ENCODE measurements around the gene TCEAL8. TPM values are rescaled to one million over a fixed set of nuclear protein-coding genes. Genes with fewer than 3 reads are reported as not detected.

TCEAL8 gene
- polyA plus RNA-seq, 1 of the 3 experiments (the other 2 are of a cell fraction): 36.5 TPM

- Histone ChIP-seq H3K36me3 (replicated peaks in 1 of 2; ENCODE audit: control insufficient read depth in 1 of 2, insufficient read depth in 2 of 2, low read length in 1 of 2) (no peaks in the 10 kb centered on the region), H4K20me1 (ENCODE audit: insufficient read depth) (no peaks in the 10 kb centered on the region), H3K4me2 (no peak overlapping the region), H3K27ac (ENCODE audit: low read depth in 2 of 2, low read length in 1 of 2) (no peak overlapping the region), H2AFZ (ENCODE audit: low read depth) (no peak overlapping the region), H3K27me3 (ENCODE audit: insufficient read depth) (no peaks in the 10 kb centered on the region; the same call in 1 of the 2 replicates), H3K9ac (no peak overlapping the region), H3K9me3 (no peaks in the 10 kb centered on the region), H3K4me3 (ENCODE audit: low read depth in 2 of 2, low read length in 1 of 2) (no peak overlapping the region), H3K79me2 (ENCODE audit: insufficient read depth) (no peaks in the 10 kb centered on the region), H3K9me2 (no peaks in the 10 kb centered on the region), H3K4me1 (ENCODE audit: control insufficient read depth in 1 of 2, insufficient read depth in 2 of 2, low read depth in 1 of 2, low read length in 1 of 2) (no peaks in the 10 kb centered on the region), H3F3A (replicated peaks; ENCODE audit: insufficient read depth) (no peaks in the 10 kb centered on the region)
- ChIA-PET CTCF (interaction anchor here (0.7 to 3.3 kb wide), 9 partner anchors 9 to 254 kb away, joined by 3 to 21 read pairs (median 7); no protein-coding TSS in a partner anchor), POLR2A (no interaction called here)
- TF ChIP-seq GATA2 (CRISPR knock-in tag; IDR thresholded peaks at IDR 0.05): no peak
- no peak for TF ChIP-seq CTCF (IDR thresholded peaks at IDR 0.05)
- no peak for TF ChIP-seq GABPA (IDR thresholded peaks at IDR 0.05; ENCODE audit: low read depth)
- TF ChIP-seq USF2 (IDR thresholded peaks at IDR 0.05; ENCODE audit: borderline replicate concordance, low read depth, low read length): no peak
- no peak for TF ChIP-seq SIN3A (IDR thresholded peaks at IDR 0.05; ENCODE audit: borderline replicate concordance, low read depth, low read length)
- TF ChIP-seq MXI1 (IDR thresholded peaks at IDR 0.05; ENCODE audit: low read depth, low read length): no peak
- TF ChIP-seq FOXJ3 (CRISPR knock-in tag; IDR thresholded peaks at IDR 0.05): no peak
- TF ChIP-seq RXRA (IDR thresholded peaks at IDR 0.05; ENCODE audit: borderline replicate concordance, low read depth): no peak
- no peak for TF ChIP-seq FOXM1 (IDR thresholded peaks at IDR 0.05; ENCODE audit: low read depth)
- no peak for TF ChIP-seq NFIC (IDR thresholded peaks at IDR 0.05; ENCODE audit: borderline replicate concordance)
- TF ChIP-seq IRF3 (IDR thresholded peaks at IDR 0.05; ENCODE audit: low read depth, low read length): no peak
- TF ChIP-seq POLR2AphosphoS5 (IDR thresholded peaks at IDR 0.05; ENCODE audit: low read depth, low read length): no peak
- no peak for TF ChIP-seq RAD21 (IDR thresholded peaks at IDR 0.05; ENCODE audit: low read length)
- WGBS (ENCODE audit: low lambda C conversion rate): 50% methylated on average over 5 of the region's 5 CpGs
- no peak for DNase-seq
These were observed 44.9 kb downstream of the TCEAL8 start for GRCh38 chrX:103210056-103210455.

Other genes with a start within 250 kb of the TCEAL8 start
- 170 and 206 TPM in 2 replicates for gene BEX1, start 191.0 kb downstream of the TCEAL8 start, polyA plus RNA-seq (2012; rRNA removed)
- 0.16 and 0.20 TPM in 2 replicates for gene NXF3, start 162.0 kb downstream of the TCEAL8 start, polyA plus RNA-seq (2012; rRNA removed)
- 84.8 and 95.7 TPM in 2 replicates for gene BEX4, start 40.0 kb downstream of the TCEAL8 start, polyA plus RNA-seq (2012; rRNA removed)
- 0.43 and 0.45 TPM in 2 replicates for gene TCEAL5, start 21.6 kb upstream of the TCEAL8 start, polyA plus RNA-seq (2012; rRNA removed)
- gene BEX2, start 55.8 kb upstream of the TCEAL8 start, polyA plus RNA-seq (2012; rRNA removed): 32.4 and 36.9 TPM in 2 replicates
- gene TCEAL7, start 75.1 kb upstream of the TCEAL8 start, polyA plus RNA-seq (2012; rRNA removed): 20.2 and 26.0 TPM in 2 replicates
- gene TCEAL9, start 101.4 kb upstream of the TCEAL8 start, polyA plus RNA-seq (2012; rRNA removed): 27.7 and 29.5 TPM in 2 replicates
- 292 and 392 TPM in 2 replicates for gene BEX3, start 121.4 kb upstream of the TCEAL8 start, polyA plus RNA-seq (2012; rRNA removed)

All from SK-N-SH (cell line).